Measurements from ENCODE around the gene ADCY10. TPM values are rescaled to one million over a fixed set of nuclear protein-coding genes. Genes with fewer than 3 reads are reported as not detected.

The ADCY10 gene
- total and polyA plus RNA-seq, 2 experiments from 2014 or later: not detected

DNA sequence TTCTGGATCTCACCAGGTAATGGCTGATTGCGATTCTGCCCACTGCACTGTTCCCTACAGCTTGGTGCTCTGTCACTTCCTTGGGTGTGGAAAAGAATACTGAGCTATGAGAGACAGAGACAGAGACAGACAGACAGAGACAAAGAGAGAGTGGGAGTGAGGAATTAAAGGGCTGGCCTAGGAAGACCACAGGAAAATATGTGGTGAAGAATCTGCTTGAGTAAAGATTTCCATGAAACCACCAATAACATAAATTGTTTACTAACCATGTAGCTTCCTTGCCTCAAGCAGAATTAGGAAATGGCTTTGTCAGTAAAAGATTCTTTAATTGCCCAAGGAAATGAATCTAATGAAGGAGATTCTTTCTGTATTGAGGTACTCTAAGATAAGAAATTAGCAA lies 137.8 kb downstream of the ADCY10 start (continued):
- TF ChIP-seq ZNF462 (CRISPR knock-in tag; IDR thresholded peaks at IDR 0.05): no peak
- TF ChIP-seq POLR2AphosphoS5 (IDR thresholded peaks at IDR 0.05; ENCODE audit: low read depth): no peak

DNA sequence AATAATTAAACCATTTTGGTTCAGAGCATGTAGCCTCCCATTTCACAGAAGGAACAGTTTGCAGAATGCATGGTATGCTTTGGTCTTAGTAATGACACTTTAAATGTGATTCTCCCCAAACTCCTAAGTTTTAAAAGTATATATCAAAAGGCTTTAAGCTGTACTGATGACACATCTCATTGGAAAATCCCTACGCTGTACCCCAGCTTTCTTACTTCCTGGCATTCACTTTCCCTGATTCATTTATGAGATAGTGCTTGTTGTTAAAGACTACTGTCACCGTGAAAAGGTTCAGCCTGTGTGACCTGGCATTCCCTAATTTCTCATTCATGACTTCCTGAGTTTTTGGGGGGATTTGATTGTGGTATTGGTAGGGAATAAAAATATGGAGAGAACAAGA lies 138.8 kb downstream of the ADCY10 start:
- H4K20me1 ChIP-seq (replicated peaks; ENCODE audit: insufficient read depth): peaks cover 19% of the 10 kb centered on the region
- ATAC-seq: no peak
- Mint-ChIP-seq H3K36me3 (ENCODE audit: low read depth) (peaks cover 75% of the 10 kb centered on the region), H3K27me3 (ENCODE audit: insufficient read depth, low read depth, poor library complexity) (peaks cover 11% of the 10 kb centered on the region), H3K4me1 (peaks cover 2% of the 10 kb centered on the region; the same call in 2 of the 3 replicates), H3K27ac (no peak overlapping the region), H3K9me3 (no peaks in the 10 kb centered on the region; the same call in 2 of the 3 replicates), H3K4me3 (no peak overlapping the region)
- H3K4me1 ChIP-seq (ENCODE audit: insufficient read depth): no peaks in the 10 kb centered on the region
- no peak overlapping the region for H2AFZ ChIP-seq
- H3K9me2 ChIP-seq (ENCODE audit: insufficient read depth): no peaks in the 10 kb centered on the region
- no peak for DNase-seq (ENCODE audit: low spot score)
- no peaks in the 10 kb centered on the region for H3K27me3 ChIP-seq (ENCODE audit: insufficient read depth)
- H3K79me2 ChIP-seq (replicated peaks; ENCODE audit: insufficient read depth): no peaks in the 10 kb centered on the region
- peaks cover 27% of the 10 kb centered on the region for H3K36me3 ChIP-seq (ENCODE audit: insufficient read depth)
- no peaks in the 10 kb centered on the region for H3F3A ChIP-seq (replicated peaks; ENCODE audit: low read depth)
- no peak overlapping the region; the same call in 1 of the 2 replicates for H3K27ac ChIP-seq (ENCODE audit: low read depth)
- TF ChIP-seq NANOG (IDR thresholded peaks at IDR 0.05; ENCODE audit: borderline replicate concordance) (no peak), ZNF114 (CRISPR knock-in tag; IDR thresholded peaks at IDR 0.05) (no peak), JUNB (IDR thresholded peaks at IDR 0.05; ENCODE audit: unreplicated experiment) (no peak)
- H3K4me2 ChIP-seq: no peak overlapping the region
- H3K4me3 ChIP-seq: no peak overlapping the region

GRCh38 chr1:167774710-167775109 lies 139.2 kb downstream of the ADCY10 start:
- no peak for DNase-seq (ENCODE audit: low spot score)
- Histone ChIP-seq H2AFZ (no peak overlapping the region), H3K36me3 (ENCODE audit: insufficient read depth) (peaks cover 24% of the 10 kb centered on the region), H3K27me3 (ENCODE audit: insufficient read depth) (peaks cover under 1% of the 10 kb centered on the region; the same call in 1 of the 2 replicates), H3K4me1 (ENCODE audit: insufficient read depth) (no peaks in the 10 kb centered on the region), H3F3A (replicated peaks; ENCODE audit: low read depth) (no peaks in the 10 kb centered on the region), H3K9me2 (ENCODE audit: insufficient read depth) (no peaks in the 10 kb centered on the region), H4K20me1 (replicated peaks; ENCODE audit: insufficient read depth) (peaks cover 19% of the 10 kb centered on the region), H3K4me3 (no peak overlapping the region), H3K4me2 (no peak overlapping the region), H3K79me2 (replicated peaks; ENCODE audit: insufficient read depth) (no peaks in the 10 kb centered on the region), H3K27ac (ENCODE audit: low read depth) (no peak overlapping the region)
- no peak for ATAC-seq
- Mint-ChIP-seq H3K9me3 (no peaks in the 10 kb centered on the region), H3K27me3 (ENCODE audit: insufficient read depth, low read depth, poor library complexity) (peaks cover 16% of the 10 kb centered on the region), H3K4me1 (peaks cover 7% of the 10 kb centered on the region), H3K36me3 (ENCODE audit: low read depth) (peaks cover 75% of the 10 kb centered on the region), H3K4me3 (no peak overlapping the region), H3K27ac (no peak overlapping the region)
- TF ChIP-seq ZNF331 (CRISPR knock-in tag; IDR thresholded peaks at IDR 0.05; ENCODE audit: low read depth): no peak
- TF ChIP-seq EZH2 (IDR thresholded peaks at IDR 0.05; ENCODE audit: low read depth, unreplicated experiment): no peak
- no peak for TF ChIP-seq NANOG (IDR thresholded peaks at IDR 0.05; ENCODE audit: borderline replicate concordance)
- no peak for TF ChIP-seq JUNB (IDR thresholded peaks at IDR 0.05; ENCODE audit: unreplicated experiment)
- no peak for TF ChIP-seq CREB1 (CRISPR knock-in tag; IDR thresholded peaks at IDR 0.05; ENCODE audit: low read depth)

All from GM23338 (cell line).